Activated CD8-positive, alpha-beta T cell treated with anti-CD3 and anti-CD28 coated beads for 36 hours (primary cell): ENCODE data around the gene ANKDD1B. TPM values are rescaled to one million over a fixed set of nuclear protein-coding genes. Genes with fewer than 3 reads are reported as not detected.
A peak's percentile ranks its signal among the peaks of the same experiment; 100 is the strongest.
"Not testable (repeated sequence)": the region's sequence is repeated elsewhere in the genome, so short reads cannot be mapped to it uniquely, and the experiment has no call there.

Experiments
- ATAC-seq: fragments of 200-7000 bp; cut with Tn5 transposase; one replicate; pipeline ENCODE4 v1.10.0; 2021; ENCODE audit warnings: mild to moderate bottlenecking, moderate library complexity
- CTCF ChIA-PET: fragments of 350-600 bp; sonication (Branson Sonifier 250); formaldehyde crosslinking; loops from one replicate; lab custom pipeline; 2021; ENCODE audit warnings: antibody characterized with exemption; lab: Charles Lee
- POLR2A ChIA-PET: fragments of 350-600 bp; sonication (Branson Sonifier 250); formaldehyde crosslinking; loops from one replicate; lab custom pipeline; 2021; ENCODE audit warnings: antibody characterized with exemption; lab: Charles Lee
- DNase-seq: peaks from one replicate; pipeline ENCODE4 v3.0.0-alpha.2; 2020
- H3K27ac Mint-ChIP-seq: one replicate; pipeline ENCODE4 v1.8.0; 2021; ENCODE audit warnings: mild to moderate bottlenecking, mixed read lengths
- H3K27me3 Mint-ChIP-seq: one replicate; pipeline ENCODE4 v1.8.0; 2021; ENCODE audit warnings: mixed read lengths
- H3K36me3 Mint-ChIP-seq: one replicate; pipeline ENCODE4 v1.8.0; 2021; ENCODE audit warnings: low read depth, mixed read lengths
- H3K4me1 Mint-ChIP-seq: one replicate; pipeline ENCODE4 v1.8.0; 2021; ENCODE audit warnings: low read depth, mixed read lengths
- H3K4me3 Mint-ChIP-seq: one replicate; pipeline ENCODE4 v1.8.0; 2021; ENCODE audit warnings: mild to moderate bottlenecking, moderate library complexity, mixed read lengths
- H3K9me3 Mint-ChIP-seq: one replicate; pipeline ENCODE4 v1.8.0; 2021; ENCODE audit warnings: mixed read lengths
- intact Hi-C: fragments of 100-400 bp; cut with micrococcal nuclease; formaldehyde crosslinking; loops from one replicate; pipeline ENCODE4 v1.10.0; 2022
- total RNA-seq, 2 experiments: library from RNA; stranded (reverse); gene quantifications; one replicate each; pipeline ENCODE4 v1.2.3, GENCODE V29; 2021
- TF ChIP-seq, protein P1 (sequence below): fragments of 200-600 bp; IDR thresholded peaks from one replicate; pipeline ENCODE4 v1.8.0; 2022; ENCODE audit warnings: antibody characterized with exemption, mild to moderate bottlenecking

Gene ANKDD1B
- total RNA-seq, 2 experiments from 2014 or later = not detected

DNA sequence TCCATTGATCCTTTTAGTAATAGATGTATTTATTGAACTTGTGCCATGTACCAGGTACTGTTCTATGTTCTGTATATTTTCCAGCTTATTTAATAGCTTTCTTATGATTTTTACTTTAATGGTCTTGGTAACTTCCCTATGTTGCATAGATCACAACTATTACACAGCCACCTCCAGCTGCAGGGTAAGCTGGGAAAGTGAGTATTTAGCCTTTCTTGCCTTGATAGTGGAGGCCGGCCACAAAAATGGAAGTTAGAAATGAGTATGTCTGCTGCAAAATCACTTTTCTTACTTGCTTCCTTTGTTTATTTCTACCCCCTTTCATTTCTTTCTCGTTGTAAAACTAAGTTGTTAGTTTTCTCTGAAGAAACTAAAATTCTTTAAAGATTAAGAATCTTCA, 43.1 kb upstream of the ANKDD1B start:
- intact Hi-C loops = loop anchor here (5.0 kb wide), 1 partner anchor 56 kb away; the partner anchor contains the start of genes CERT1 and POLK
- no peak overlapping the region for H3K4me3 Mint-ChIP-seq
- TF ChIP-seq, protein P1, sequence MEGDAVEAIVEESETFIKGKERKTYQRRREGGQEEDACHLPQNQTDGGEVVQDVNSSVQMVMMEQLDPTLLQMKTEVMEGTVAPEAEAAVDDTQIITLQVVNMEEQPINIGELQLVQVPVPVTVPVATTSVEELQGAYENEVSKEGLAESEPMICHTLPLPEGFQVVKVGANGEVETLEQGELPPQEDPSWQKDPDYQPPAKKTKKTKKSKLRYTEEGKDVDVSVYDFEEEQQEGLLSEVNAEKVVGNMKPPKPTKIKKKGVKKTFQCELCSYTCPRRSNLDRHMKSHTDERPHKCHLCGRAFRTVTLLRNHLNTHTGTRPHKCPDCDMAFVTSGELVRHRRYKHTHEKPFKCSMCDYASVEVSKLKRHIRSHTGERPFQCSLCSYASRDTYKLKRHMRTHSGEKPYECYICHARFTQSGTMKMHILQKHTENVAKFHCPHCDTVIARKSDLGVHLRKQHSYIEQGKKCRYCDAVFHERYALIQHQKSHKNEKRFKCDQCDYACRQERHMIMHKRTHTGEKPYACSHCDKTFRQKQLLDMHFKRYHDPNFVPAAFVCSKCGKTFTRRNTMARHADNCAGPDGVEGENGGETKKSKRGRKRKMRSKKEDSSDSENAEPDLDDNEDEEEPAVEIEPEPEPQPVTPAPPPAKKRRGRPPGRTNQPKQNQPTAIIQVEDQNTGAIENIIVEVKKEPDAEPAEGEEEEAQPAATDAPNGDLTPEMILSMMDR = no peak
- CTCF ChIA-PET = interaction anchor here (0.6 to 0.8 kb wide), 2 partner anchors 58 to 344 kb away, joined by 3 read pairs; no protein-coding TSS in a partner anchor
- peaks cover 17% of the 10 kb centered on the region for H3K9me3 Mint-ChIP-seq
- no peaks in the 10 kb centered on the region for H3K27me3 Mint-ChIP-seq
- peaks cover 49% of the 10 kb centered on the region for H3K36me3 Mint-ChIP-seq
- DNase-seq (peak; percentile 19), ATAC-seq (no peak)
- H3K4me1 Mint-ChIP-seq = peaks cover 54% of the 10 kb centered on the region
- POLR2A ChIA-PET = interaction anchor here (1.0 kb wide), 1 partner anchor 56 kb away, joined by 3 read pairs; the partner anchor contains the start of gene POLK
- peak overlapping the region; percentile 96 for H3K27ac Mint-ChIP-seq

DNA sequence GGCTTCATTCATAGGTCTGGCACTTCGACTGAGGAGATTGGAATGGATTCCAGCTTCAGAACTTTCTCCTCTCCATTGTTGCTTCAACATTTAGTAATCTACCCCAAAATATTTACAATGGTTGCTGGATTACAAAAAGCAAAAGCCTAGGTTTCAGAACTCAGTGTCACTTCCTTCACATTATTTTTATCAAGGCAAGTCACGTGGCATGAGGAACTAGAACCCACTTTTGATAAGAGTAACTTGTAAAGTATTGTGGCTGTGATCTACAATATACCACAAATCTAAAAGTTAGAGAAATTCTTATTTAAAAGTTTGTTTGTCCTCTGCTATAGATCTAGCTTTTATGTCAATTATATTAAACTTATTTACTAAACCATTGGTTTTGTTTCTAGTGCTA, 39.7 kb upstream of the ANKDD1B start:
- no peak overlapping the region for H3K27ac Mint-ChIP-seq
- no peaks in the 10 kb centered on the region for H3K27me3 Mint-ChIP-seq
- H3K9me3 Mint-ChIP-seq = no peaks in the 10 kb centered on the region
- peaks cover 32% of the 10 kb centered on the region for H3K36me3 Mint-ChIP-seq
- peaks cover 40% of the 10 kb centered on the region for H3K4me1 Mint-ChIP-seq
- CTCF ChIA-PET = no interaction called here
- no peak for DNase-seq
- intact Hi-C loops = no loop called here
- POLR2A ChIA-PET = no interaction called here
- TF ChIP-seq, protein P1 = no peak
- H3K4me3 Mint-ChIP-seq = no peak overlapping the region
- no peak for ATAC-seq

DNA sequence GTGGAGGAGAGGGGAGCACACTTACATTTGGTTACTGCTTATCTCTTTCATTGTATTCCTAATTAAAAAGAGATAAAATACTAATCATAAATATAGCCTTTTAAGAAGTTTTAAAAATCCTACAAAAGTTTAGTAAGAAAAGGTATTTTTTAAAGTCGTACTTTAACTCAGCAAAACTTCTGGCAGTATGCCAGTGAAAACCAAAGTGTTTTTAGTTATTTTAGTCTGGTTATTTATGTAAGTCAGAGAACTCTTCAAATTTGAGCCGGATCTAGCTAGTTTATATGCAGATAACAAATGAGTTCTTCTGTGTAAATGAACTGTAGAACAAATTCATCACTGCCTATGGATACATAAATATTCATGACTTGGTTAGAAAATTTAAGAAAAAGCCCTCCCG, 36.5 kb upstream of the ANKDD1B start:
- intact Hi-C loops = no loop called here
- no peaks in the 10 kb centered on the region for H3K27me3 Mint-ChIP-seq
- no peak for DNase-seq
- TF ChIP-seq, protein P1 = no peak
- peak overlapping the region; percentile 73 for H3K27ac Mint-ChIP-seq
- ChIA-PET CTCF (no interaction called here), POLR2A (interaction anchor here (1.1 kb wide), 1 partner anchor 8 kb away, joined by 4 read pairs; no protein-coding TSS in a partner anchor)
- peaks cover 31% of the 10 kb centered on the region for H3K36me3 Mint-ChIP-seq
- peaks cover 15% of the 10 kb centered on the region for H3K4me1 Mint-ChIP-seq
- no peaks in the 10 kb centered on the region for H3K9me3 Mint-ChIP-seq
- no peak for ATAC-seq
- no peak overlapping the region for H3K4me3 Mint-ChIP-seq

DNA sequence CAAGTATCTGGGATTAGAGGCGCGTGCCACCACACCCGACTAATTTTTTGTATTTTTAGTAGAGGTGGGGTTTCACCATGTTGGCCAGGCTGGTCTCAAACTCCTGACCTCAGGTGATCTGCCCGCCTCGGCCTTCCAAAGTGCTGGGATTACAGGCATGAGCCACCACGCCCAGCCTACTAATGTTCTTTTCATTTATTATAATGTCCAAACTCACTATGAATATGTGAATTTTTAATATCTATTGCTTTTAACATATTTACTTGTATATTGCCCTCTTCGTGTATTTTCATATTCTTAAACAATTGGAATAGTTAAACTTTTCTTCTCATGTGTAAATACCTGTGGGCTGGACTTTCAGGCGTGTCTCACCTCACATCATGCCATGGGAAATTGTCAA, 33.0 kb upstream of the ANKDD1B start:
- H3K27me3 Mint-ChIP-seq, ATAC-seq, intact Hi-C loops, DNase-seq, H3K4me1 Mint-ChIP-seq, CTCF ChIA-PET, H3K4me3 Mint-ChIP-seq, H3K27ac Mint-ChIP-seq, H3K9me3 Mint-ChIP-seq: not testable (repeated sequence)
- POLR2A ChIA-PET = interaction anchor here (0.7 kb wide), 1 partner anchor 9 kb away, joined by 3 read pairs; no protein-coding TSS in a partner anchor
- peaks cover 21% of the 10 kb centered on the region for H3K36me3 Mint-ChIP-seq

DNA sequence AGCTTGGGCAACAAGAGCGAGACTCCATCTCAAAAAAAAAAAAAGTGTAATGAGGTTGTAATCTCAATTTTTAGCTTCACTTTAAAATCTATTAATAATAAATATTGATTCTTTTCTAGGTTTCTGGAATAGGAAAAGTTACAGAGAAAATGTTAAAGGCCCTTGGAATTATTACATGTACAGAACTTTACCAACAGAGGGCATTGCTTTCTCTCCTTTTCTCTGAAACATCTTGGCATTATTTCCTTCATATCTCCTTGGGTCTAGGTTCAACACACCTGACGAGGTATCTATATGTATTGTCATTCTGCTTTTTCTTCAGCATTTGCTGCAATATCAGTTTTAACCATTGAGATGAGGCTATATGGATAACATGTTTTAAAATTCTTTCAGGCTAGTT, 26.6 kb upstream of the ANKDD1B start:
- TF ChIP-seq, protein P1 = no peak
- ATAC-seq (no peak), DNase-seq (no peak)
- ChIA-PET CTCF (no interaction called here), POLR2A (no interaction called here)
- Mint-ChIP-seq H3K36me3 (peaks cover 21% of the 10 kb centered on the region), H3K4me3 (no peak overlapping the region), H3K27ac (no peak overlapping the region), H3K27me3 (no peaks in the 10 kb centered on the region), H3K4me1 (no peaks in the 10 kb centered on the region), H3K9me3 (no peaks in the 10 kb centered on the region)
- intact Hi-C loops = no loop called here
